ENCODE data around the gene ADAMTS8. TPM values are rescaled to one million over a fixed set of nuclear protein-coding genes. Genes with fewer than 3 reads are reported as not detected.
A peak's percentile ranks its signal among the peaks of the same experiment; 100 is the strongest.

ADAMTS8 gene
- total RNA-seq, 1 experiment from 2014 or later: 0.03 TPM

- Histone ChIP-seq H3K9me3 (replicated peaks) (no peaks in the 10 kb centered on the region), H3K27me3 (replicated peaks) (no peaks in the 10 kb centered on the region), H3K36me3 (no peaks in the 10 kb centered on the region), H3K27ac (no peak overlapping the region), H3K4me3 (no peak overlapping the region), H3K4me1 (replicated peaks) (no peaks in the 10 kb centered on the region)
- DNase-seq (ENCODE audit: low read depth in 1 of 2, low spot score in 2 of 2): no peak
Observed at GRCh38 chr11:130454491-130455252, 26.3 kb upstream of the ADAMTS8 start.

DNA sequence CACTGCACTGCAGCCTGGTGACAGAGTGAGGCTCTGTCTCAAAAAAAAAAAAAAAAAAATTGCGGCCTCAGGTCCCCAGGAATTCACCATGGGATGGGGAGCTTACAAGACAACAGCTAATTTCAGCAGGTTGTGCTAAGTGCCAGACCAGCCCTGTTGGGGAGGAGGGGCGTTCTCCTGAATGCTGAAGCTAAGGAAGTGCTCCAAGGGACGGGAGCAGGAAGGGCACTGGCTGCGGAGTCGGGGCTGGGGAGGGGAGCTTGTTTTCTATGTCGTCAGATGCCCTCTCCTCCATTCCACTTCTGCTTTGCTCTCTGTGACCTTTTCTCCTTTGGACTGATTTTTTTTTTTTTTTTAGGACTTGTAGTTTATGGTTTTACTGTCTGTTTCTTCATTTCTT, 24.5 kb upstream of the ADAMTS8 start:
- Histone ChIP-seq H3K27me3 (replicated peaks) (no peaks in the 10 kb centered on the region), H3K27ac (no peak overlapping the region), H3K4me1 (replicated peaks) (peaks cover 6% of the 10 kb centered on the region; the same call in 1 of the 2 replicates), H3K4me3 (no peak overlapping the region), H3K36me3 (no peaks in the 10 kb centered on the region), H3K9me3 (replicated peaks) (no peaks in the 10 kb centered on the region)
- DNase-seq (ENCODE audit: low read depth in 1 of 2, low spot score in 2 of 2): no peak

DNA sequence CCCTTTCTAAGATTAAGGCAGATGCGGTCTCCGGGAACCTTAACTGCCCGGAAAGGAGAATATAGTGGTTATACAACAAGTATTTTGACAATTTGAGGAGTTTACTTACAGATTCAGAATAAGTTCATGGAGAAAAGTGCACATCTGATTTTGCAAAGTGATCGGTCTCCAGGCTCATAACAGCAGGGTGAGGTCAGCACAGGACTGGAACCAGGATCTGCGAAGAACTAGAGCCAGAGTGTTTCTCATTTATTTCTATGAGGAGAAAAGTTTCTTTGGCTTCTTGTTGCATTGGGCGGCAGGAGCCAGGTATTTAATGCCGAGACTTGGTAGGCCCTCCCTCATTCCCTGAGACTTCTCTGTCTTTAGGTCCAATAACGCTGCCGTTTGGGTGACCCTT, 23.8 kb upstream of the ADAMTS8 start:
- Histone ChIP-seq H3K4me1 (replicated peaks) (peaks cover 6% of the 10 kb centered on the region; the same call in 1 of the 2 replicates), H3K4me3 (no peak overlapping the region), H3K36me3 (no peaks in the 10 kb centered on the region), H3K27ac (no peak overlapping the region), H3K9me3 (replicated peaks) (no peaks in the 10 kb centered on the region), H3K27me3 (replicated peaks) (no peaks in the 10 kb centered on the region)
- no peak for DNase-seq (ENCODE audit: low read depth in 1 of 2, low spot score in 2 of 2)

DNA sequence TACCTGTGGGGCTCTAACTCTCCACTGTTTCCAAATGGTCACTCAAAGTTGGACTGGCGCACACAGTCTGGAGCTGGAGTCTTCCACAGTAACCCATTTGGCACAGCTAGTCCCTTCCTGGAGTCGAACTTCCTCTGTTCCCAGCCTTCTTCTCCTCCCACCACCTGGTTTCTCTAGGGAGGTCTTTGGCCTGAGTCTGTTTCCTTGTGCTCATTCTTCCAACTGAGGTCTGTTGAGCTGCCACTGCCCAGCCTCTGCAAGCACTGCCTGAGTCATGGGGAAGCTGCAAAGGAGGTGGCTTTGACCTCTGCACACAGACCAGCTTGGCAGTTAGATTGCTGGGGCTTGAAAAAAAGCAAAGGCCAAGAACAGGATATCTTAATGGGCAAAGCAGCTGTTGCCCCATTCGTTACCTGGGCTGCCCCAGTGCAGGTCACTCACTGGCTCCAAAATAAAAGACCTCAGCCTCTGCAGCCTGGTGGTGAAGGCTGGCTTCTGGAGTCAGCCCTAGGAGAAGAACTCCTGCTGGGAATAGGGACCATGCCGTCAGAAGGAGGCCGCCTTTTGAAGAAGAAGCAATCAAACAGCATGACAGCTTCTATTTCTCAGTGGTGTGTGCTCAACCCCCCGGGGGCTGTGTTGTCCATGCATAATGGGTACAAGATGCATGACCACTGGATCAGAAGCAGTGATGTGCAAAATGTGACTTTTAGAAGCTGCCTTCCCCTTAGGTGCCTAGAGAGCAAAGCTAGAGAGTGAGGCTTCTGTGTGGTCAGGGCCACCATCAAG, 23.0 kb upstream of the ADAMTS8 start:
- no peak for DNase-seq (ENCODE audit: low read depth in 1 of 2, low spot score in 2 of 2)
- Histone ChIP-seq H3K4me3 (no peak overlapping the region), H3K9me3 (replicated peaks) (no peaks in the 10 kb centered on the region), H3K27ac (no peak overlapping the region), H3K4me1 (replicated peaks) (peaks cover 6% of the 10 kb centered on the region; the same call in 1 of the 2 replicates), H3K36me3 (no peaks in the 10 kb centered on the region), H3K27me3 (replicated peaks) (no peaks in the 10 kb centered on the region)

DNA sequence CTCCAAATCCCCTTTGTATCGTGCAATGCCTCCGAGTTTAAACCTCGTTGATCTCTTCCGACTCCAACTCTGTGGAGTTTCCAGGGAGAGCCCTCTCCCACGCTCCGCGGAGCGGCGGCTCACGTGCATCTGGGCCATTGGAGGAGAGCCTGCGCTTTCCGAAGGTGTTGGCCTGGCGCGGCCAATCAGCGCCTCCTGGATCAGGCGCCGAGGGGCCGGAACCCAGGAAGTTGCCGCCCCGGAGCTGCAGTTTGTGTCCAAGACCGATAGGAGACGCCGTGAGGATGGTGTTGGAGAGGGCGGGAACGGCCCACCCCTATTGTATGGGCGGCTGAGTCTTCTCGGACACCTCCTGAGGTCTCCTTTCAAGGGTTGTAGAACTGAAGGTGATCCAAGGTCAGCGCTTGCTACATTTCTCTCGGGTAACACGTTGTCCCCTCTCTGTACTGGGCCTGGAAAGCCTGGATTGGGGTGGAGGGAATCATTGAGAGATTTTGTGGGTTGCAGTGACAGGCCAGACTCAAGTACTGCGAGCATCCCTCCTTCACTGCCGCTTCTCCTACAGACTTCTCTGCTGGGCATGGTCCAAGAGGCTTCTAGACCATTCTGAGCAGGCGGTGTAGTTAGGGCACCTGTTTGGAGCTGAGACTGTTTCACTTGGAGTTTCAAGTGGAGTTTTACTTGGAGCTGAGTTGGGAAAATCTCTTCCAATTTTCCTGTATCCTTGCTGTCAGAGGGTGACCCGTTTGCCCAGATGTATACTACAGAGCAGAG, 21.8 kb upstream of the ADAMTS8 start:
- Histone ChIP-seq H3K27ac (no peak overlapping the region), H3K4me3 (no peak overlapping the region), H3K9me3 (replicated peaks) (no peaks in the 10 kb centered on the region), H3K36me3 (no peaks in the 10 kb centered on the region), H3K27me3 (replicated peaks) (no peaks in the 10 kb centered on the region), H3K4me1 (replicated peaks) (peaks cover 6% of the 10 kb centered on the region; the same call in 1 of the 2 replicates)
- no peak for DNase-seq (ENCODE audit: low read depth in 1 of 2, low spot score in 2 of 2)

- Histone ChIP-seq H3K27me3 (replicated peaks) (no peaks in the 10 kb centered on the region), H3K27ac (no peak overlapping the region)
- no peak for DNase-seq (ENCODE audit: low read depth in 1 of 2, low spot score in 2 of 2)
Observed at GRCh38 chr11:130449310-130449990, 21.0 kb upstream of the ADAMTS8 start.

GRCh38 chr11:130448416-130449309, 20.3 kb upstream of the ADAMTS8 start, which contains the start of gene ADAMTS15:
ADAMTS15 (plus strand) TSS chr11:130448645; CDS start chr11:130448974, 329 bp downstream.
- H3K4me1 ChIP-seq (replicated peaks): peaks cover 6% of the 10 kb centered on the region; the same call in 1 of the 2 replicates
- peak; percentile 59 to 69 for DNase-seq (ENCODE audit: low read depth in 1 of 2, low spot score in 2 of 2)

More at GRCh38 chr11:130449310-130449990, 21.0 kb upstream of the ADAMTS8 start:
- H3K9me3 ChIP-seq (replicated peaks): no peaks in the 10 kb centered on the region
- H3K4me3 ChIP-seq: peak overlapping the region; percentile 47
- no peaks in the 10 kb centered on the region for H3K36me3 ChIP-seq
- H3K4me1 ChIP-seq (replicated peaks): peaks cover 6% of the 10 kb centered on the region; the same call in 1 of the 2 replicates

DNA sequence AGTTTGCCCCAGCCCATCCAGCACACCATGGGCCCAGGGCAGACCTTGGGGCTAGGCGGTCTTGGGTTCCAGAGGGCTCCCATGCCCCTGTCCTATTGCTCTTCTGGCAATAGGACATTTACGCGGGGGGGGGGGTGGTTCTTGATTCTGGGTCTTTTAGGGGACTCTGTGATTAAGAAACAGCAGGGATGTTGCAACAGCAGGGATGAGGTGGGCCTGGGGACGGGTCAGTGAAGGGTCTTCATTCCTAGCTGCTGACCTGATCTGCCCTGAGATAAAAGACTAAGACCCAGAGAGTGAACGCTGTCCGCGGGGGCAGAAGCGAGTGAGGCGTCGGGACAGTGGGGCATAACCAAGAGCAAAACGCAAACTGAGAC, 19.6 kb upstream of the ADAMTS8 start:
- Histone ChIP-seq H3K4me1 (replicated peaks) (peaks cover 6% of the 10 kb centered on the region; the same call in 1 of the 2 replicates), H3K4me3 (peak overlapping the region; percentile 47), H3K27me3 (replicated peaks) (no peaks in the 10 kb centered on the region), H3K36me3 (no peaks in the 10 kb centered on the region), H3K9me3 (replicated peaks) (no peaks in the 10 kb centered on the region), H3K27ac (no peak overlapping the region)
- DNase-seq (ENCODE audit: low read depth in 1 of 2, low spot score in 2 of 2): no peak

More at GRCh38 chr11:130448416-130449309, 20.3 kb upstream of the ADAMTS8 start, which contains the start of gene ADAMTS15:
- Histone ChIP-seq H3K4me3 (peak within 1 kb of the TSS; percentile 47), H3K36me3 (no peaks in the 10 kb centered on the region), H3K27me3 (replicated peaks) (no peaks in the 10 kb centered on the region), H3K9me3 (replicated peaks) (no peaks in the 10 kb centered on the region), H3K27ac (no peak within 1 kb of the TSS)

GRCh38 chr11:130445788-130446187, 17.4 kb upstream of the ADAMTS8 start:
- H3K9me3 ChIP-seq (replicated peaks): no peaks in the 10 kb centered on the region
- no peaks in the 10 kb centered on the region for H3K36me3 ChIP-seq
- peaks cover 6% of the 10 kb centered on the region; the same call in 1 of the 2 replicates for H3K4me1 ChIP-seq (replicated peaks)
- H3K4me3 ChIP-seq: no peak overlapping the region
- no peaks in the 10 kb centered on the region for H3K27me3 ChIP-seq (replicated peaks)
- H3K27ac ChIP-seq: no peak overlapping the region
- DNase-seq (ENCODE audit: low read depth in 1 of 2, low spot score in 2 of 2): no peak

DNA sequence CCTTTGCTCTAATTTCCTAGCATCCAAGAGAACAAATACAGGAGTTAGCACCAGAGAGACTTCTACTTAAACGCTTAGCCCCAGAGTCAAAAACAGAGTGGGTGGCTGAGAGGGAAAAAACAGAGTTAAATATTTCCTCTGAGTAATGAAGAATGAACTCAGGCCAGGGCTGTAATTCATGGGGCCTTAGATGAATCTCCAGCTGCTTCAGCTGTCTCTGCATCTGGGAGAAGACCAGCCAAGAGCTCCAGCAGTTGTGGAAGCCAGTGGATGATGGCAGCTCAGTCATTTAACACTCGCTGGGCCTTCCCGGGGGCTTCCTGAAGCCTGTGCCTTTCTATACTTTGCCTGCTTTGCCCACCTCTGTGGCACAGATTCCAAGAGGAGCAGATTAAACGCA, 14.3 kb upstream of the ADAMTS8 start:
- Histone ChIP-seq H3K4me1 (replicated peaks) (no peaks in the 10 kb centered on the region), H3K27ac (no peak overlapping the region), H3K9me3 (replicated peaks) (no peaks in the 10 kb centered on the region), H3K4me3 (no peak overlapping the region), H3K27me3 (replicated peaks) (no peaks in the 10 kb centered on the region), H3K36me3 (no peaks in the 10 kb centered on the region)
- no peak for DNase-seq (ENCODE audit: low read depth in 1 of 2, low spot score in 2 of 2)

DNA sequence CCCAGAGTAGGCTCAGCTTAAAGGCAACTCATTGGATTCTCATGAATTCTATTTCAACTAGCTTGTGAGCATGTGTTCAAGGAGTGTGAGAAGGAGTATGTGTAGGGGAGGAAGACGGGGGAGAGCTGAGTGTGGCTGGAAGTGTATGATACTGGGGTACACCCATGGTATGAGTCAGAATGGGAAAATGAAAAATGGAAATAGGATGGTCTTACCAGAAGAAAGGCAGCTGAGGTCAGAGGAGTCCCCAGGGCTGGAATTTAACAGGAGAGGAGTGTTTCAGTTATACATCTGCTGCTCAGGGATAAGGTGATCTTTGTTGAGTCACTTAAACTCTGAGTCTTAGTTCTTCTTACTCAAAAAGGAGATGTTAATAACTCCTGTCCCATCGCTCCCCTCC, 13.3 kb upstream of the ADAMTS8 start:
- no peak for DNase-seq (ENCODE audit: low read depth in 1 of 2, low spot score in 2 of 2)
- Histone ChIP-seq H3K4me3 (no peak overlapping the region), H3K36me3 (no peaks in the 10 kb centered on the region), H3K27me3 (replicated peaks) (no peaks in the 10 kb centered on the region), H3K9me3 (replicated peaks) (no peaks in the 10 kb centered on the region), H3K27ac (no peak overlapping the region), H3K4me1 (replicated peaks) (no peaks in the 10 kb centered on the region)

DNA sequence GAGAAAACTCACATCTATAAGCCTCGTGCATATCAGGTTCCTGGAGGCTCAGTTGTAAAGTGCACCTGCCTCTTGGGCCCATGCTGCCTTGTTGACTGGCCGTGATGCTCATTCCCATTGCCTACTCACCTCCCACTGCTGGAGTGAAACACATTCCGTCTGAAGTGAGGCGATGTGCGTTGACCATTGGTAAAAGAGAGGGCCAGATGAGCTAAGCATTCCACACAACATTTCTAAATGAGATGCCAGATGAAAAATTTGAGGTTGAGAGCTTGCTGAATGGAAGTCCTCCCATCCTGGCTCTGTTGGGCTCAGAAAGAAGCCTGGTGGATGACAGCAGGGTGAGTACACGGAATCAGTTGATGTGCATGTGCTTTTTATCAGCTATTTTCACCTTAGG, 11.5 kb upstream of the ADAMTS8 start:
- Histone ChIP-seq H3K9me3 (replicated peaks) (no peaks in the 10 kb centered on the region), H3K36me3 (no peaks in the 10 kb centered on the region), H3K4me1 (replicated peaks) (peaks cover 16% of the 10 kb centered on the region), H3K4me3 (no peak overlapping the region), H3K27me3 (replicated peaks) (no peaks in the 10 kb centered on the region), H3K27ac (no peak overlapping the region)
- DNase-seq (ENCODE audit: low read depth in 1 of 2, low spot score in 2 of 2): no peak
